ENCODE data around the gene ABHD2.
A peak's percentile ranks its signal among the peaks of the same experiment; 100 is the strongest.

ABHD2 gene

DNA sequence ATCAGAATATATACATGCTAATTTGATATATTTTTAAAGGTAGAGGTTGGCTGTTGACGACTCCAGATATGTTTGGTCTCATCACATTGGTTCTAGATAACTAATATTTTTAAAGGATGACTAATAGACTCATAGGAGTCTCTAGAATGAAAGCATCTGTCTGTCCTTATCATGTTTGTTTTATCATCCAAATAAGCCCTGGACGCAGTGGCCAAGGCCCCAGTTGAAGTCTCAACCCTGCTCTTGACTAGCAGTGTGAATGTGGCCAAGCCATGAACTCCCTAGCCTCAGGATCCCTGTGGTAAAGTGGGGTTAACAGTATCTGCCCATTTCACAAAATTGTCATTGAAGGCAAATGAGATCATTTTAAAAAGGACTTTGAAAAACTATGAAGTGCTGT, 53.6 kb downstream of the ABHD2 start:
- Histone ChIP-seq H3K27me3 (replicated peaks in 2 of 5; ENCODE audit: control insufficient read depth in 4 of 5, insufficient read depth in 5 of 5, low read length in 4 of 5) (no peaks in the 10 kb centered on the region), H3K36me3 (ENCODE audit: control insufficient read depth in 4 of 4, insufficient read depth in 4 of 4, low read length in 3 of 4) (peaks cover 0 to 24% (median 10%) of the 10 kb centered on the region in 4 experiments), H3K4me1 (ENCODE audit: control extremely low read depth in 1 of 4, control insufficient read depth in 4 of 4, insufficient read depth in 4 of 4, low read length in 3 of 4) (peaks cover 14 to 52% (median 41%) of the 10 kb centered on the region in 4 experiments), H3K27ac (ENCODE audit: insufficient read depth in 1 of 2, low read depth in 1 of 2, low read length in 2 of 2, poor library complexity in 1 of 2, severe bottlenecking in 2 of 2) (no peak overlapping the region), H3K4me3 (ENCODE audit: control insufficient read depth in 1 of 7, extremely low read depth in 1 of 7, insufficient read depth in 4 of 7, low read depth in 2 of 7, low read length in 6 of 7) (no peak overlapping the region), H3K9me3 (ENCODE audit: control extremely low read depth in 1 of 5, control insufficient read depth in 4 of 5, insufficient read depth in 2 of 5, low read depth in 1 of 5, low read length in 4 of 5) (no peaks in the 10 kb centered on the region)
- no peak for DNase-seq
- 100% methylated on average over 1 of the region's 2 CpGs for WGBS (ENCODE audit: insufficient coverage)
- ChIA-PET CTCF (interaction anchor here (1.1 to 2.9 kb wide), 5 partner anchors 13 to 84 kb away, joined by 3 to 9 read pairs (median 7); no protein-coding TSS in a partner anchor), POLR2A (no interaction called here)

- Histone ChIP-seq H3K9me3 (ENCODE audit: control extremely low read depth in 1 of 5, control insufficient read depth in 4 of 5, insufficient read depth in 2 of 5, low read depth in 1 of 5, low read length in 4 of 5) (no peaks in the 10 kb centered on the region), H3K4me1 (ENCODE audit: control extremely low read depth in 1 of 4, control insufficient read depth in 4 of 4, insufficient read depth in 4 of 4, low read length in 3 of 4) (peaks cover 9 to 46% (median 35%) of the 10 kb centered on the region in 4 experiments), H3K36me3 (ENCODE audit: control insufficient read depth in 4 of 4, insufficient read depth in 4 of 4, low read length in 3 of 4) (peaks cover 0 to 19% (median 9%) of the 10 kb centered on the region in 4 experiments), H3K27me3 (replicated peaks in 2 of 5; ENCODE audit: control insufficient read depth in 4 of 5, insufficient read depth in 5 of 5, low read length in 4 of 5) (no peaks in the 10 kb centered on the region), H3K27ac (ENCODE audit: insufficient read depth in 1 of 2, low read depth in 1 of 2, low read length in 2 of 2, poor library complexity in 1 of 2, severe bottlenecking in 2 of 2) (no peak overlapping the region), H3K4me3 (ENCODE audit: control insufficient read depth in 1 of 7, extremely low read depth in 1 of 7, insufficient read depth in 4 of 7, low read depth in 2 of 7, low read length in 6 of 7) (no peak overlapping the region)
- DNase-seq, result no peak
- ChIA-PET POLR2A (interaction anchor here (0.6 kb wide), 1 partner anchor 34 kb away, joined by 3 read pairs; no protein-coding TSS in a partner anchor), CTCF (interaction anchor here (1.1 to 2.9 kb wide), 4 partner anchors 12 to 84 kb away, joined by 3 to 7 read pairs (median 4); no protein-coding TSS in a partner anchor)
- 97% methylated on average over 3 of the region's 5 CpGs for WGBS (ENCODE audit: insufficient coverage)
Measured at GRCh38 chr15:89142423-89142822, 54.2 kb downstream of the ABHD2 start.

DNA sequence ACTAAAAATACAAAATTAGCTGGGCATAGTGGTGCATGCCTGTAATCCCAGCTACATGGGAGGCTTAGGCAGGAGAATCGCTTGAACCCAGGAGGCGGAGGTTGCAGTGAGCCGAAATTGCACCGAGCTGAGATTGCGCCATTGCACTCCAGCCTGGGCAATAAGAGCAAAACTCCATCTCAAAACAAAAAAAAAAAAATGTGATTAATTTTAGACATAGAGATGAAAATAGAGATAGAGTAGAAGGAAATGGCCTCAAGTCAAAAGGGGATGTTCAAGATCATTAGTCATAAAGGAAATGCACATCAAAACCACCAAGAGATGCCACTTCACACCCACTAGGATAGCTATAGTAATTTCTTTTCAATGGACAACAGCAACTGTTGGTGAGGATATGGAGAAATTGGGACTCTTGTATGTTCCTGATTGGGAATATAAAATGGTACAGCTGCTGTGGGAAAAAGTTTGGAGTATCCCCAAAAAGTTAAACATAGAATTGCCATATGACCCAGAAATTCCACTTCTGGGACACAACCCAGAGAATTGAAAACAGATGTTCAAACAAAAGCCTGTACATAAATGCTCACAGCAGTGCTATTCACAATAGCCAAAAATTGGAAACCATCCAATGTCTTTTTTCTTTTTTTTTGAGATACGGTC, 55.4 kb downstream of the ABHD2 start:
- no peaks in the 10 kb centered on the region for H3K27me3 ChIP-seq (replicated peaks in 2 of 5; ENCODE audit: control insufficient read depth in 4 of 5, insufficient read depth in 5 of 5, low read length in 4 of 5)
- no peak overlapping the region for H3K27ac ChIP-seq (ENCODE audit: insufficient read depth in 1 of 2, low read depth in 1 of 2, low read length in 2 of 2, poor library complexity in 1 of 2, severe bottlenecking in 2 of 2)
- peaks cover 6 to 39% (median 28%) of the 10 kb centered on the region in 4 experiments for H3K4me1 ChIP-seq (ENCODE audit: control extremely low read depth in 1 of 4, control insufficient read depth in 4 of 4, insufficient read depth in 4 of 4, low read length in 3 of 4)
- DNase-seq, result peak; percentile 58 to 90 (median 82)
- ChIA-PET POLR2A (no interaction called here), CTCF (interaction anchor here (0.8 to 1.1 kb wide), 7 partner anchors 11 to 88 kb away, joined by 3 to 5 read pairs (median 3); no protein-coding TSS in a partner anchor)
- peaks cover 0 to 15% (median 8%) of the 10 kb centered on the region in 4 experiments for H3K36me3 ChIP-seq (ENCODE audit: control insufficient read depth in 4 of 4, insufficient read depth in 4 of 4, low read length in 3 of 4)
- H3K9me3 ChIP-seq (ENCODE audit: control extremely low read depth in 1 of 5, control insufficient read depth in 4 of 5, insufficient read depth in 2 of 5, low read depth in 1 of 5, low read length in 4 of 5), result no peaks in the 10 kb centered on the region
- WGBS (ENCODE audit: insufficient coverage), result 78% methylated on average over 2 of the region's 6 CpGs
- H3K4me3 ChIP-seq (ENCODE audit: control insufficient read depth in 1 of 7, extremely low read depth in 1 of 7, insufficient read depth in 4 of 7, low read depth in 2 of 7, low read length in 6 of 7), result no peak overlapping the region

DNA sequence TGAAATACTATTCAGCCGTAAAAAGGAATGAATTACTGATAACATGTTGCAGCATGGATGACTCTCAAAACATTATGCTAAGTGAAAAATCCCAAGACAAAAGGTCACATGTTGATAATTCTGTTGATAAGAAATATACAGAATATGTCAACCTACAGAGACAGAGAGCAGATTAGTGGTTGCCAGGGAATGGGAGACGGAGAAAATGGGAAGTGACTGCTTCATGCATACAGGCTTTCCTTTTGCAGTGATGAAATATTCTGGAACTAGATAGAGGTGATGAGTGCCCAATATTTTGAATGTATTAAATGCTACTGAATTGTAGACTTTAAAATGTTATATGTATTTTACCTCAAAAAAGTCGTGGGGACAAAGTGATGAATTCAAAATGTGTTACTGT, 56.2 kb downstream of the ABHD2 start:
- H3K27me3 ChIP-seq (replicated peaks in 2 of 5; ENCODE audit: control insufficient read depth in 4 of 5, insufficient read depth in 5 of 5, low read length in 4 of 5), result no peaks in the 10 kb centered on the region
- CTCF ChIA-PET, result no interaction called here
- H3K9me3 ChIP-seq (ENCODE audit: control extremely low read depth in 1 of 5, control insufficient read depth in 4 of 5, insufficient read depth in 2 of 5, low read depth in 1 of 5, low read length in 4 of 5), result no peaks in the 10 kb centered on the region
- DNase-seq, result no peak
- H3K27ac ChIP-seq (ENCODE audit: insufficient read depth in 1 of 2, low read depth in 1 of 2, low read length in 2 of 2, poor library complexity in 1 of 2, severe bottlenecking in 2 of 2), result no peak overlapping the region
- 93% methylated on average over 2 of the region's 3 CpGs for WGBS (ENCODE audit: insufficient coverage)
- POLR2A ChIA-PET, result no interaction called here
- peaks cover 6 to 41% (median 28%) of the 10 kb centered on the region in 4 experiments for H3K4me1 ChIP-seq (ENCODE audit: control extremely low read depth in 1 of 4, control insufficient read depth in 4 of 4, insufficient read depth in 4 of 4, low read length in 3 of 4)
- H3K36me3 ChIP-seq (ENCODE audit: control insufficient read depth in 4 of 4, insufficient read depth in 4 of 4, low read length in 3 of 4), result peaks cover under 1 to 18% (median 5%) of the 10 kb centered on the region in 4 experiments
- no peak overlapping the region for H3K4me3 ChIP-seq (ENCODE audit: control insufficient read depth in 1 of 7, extremely low read depth in 1 of 7, insufficient read depth in 4 of 7, low read depth in 2 of 7, low read length in 6 of 7)

DNA sequence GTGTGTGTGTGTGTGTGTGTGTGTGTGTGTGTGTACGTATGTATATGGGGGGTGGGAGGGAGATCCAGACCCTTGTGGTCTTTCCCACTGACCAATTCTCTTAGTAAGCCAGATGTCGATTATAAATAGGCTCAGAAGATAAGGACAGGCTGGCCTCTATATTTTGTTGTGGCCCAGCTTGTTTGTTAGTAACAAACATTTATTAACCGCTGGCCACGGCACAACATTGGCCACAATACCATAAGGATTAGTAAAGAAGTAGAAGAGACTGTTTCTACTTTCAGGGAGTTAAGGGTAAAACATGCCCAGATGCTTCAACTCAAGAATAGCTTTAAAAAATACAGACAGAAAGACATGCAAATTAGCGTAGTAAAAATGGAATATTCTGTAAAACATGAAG, 58.1 kb downstream of the ABHD2 start:
- Histone ChIP-seq H3K27ac (ENCODE audit: insufficient read depth in 1 of 2, low read depth in 1 of 2, low read length in 2 of 2, poor library complexity in 1 of 2, severe bottlenecking in 2 of 2) (no peak overlapping the region), H3K4me1 (ENCODE audit: control extremely low read depth in 1 of 4, control insufficient read depth in 4 of 4, insufficient read depth in 4 of 4, low read length in 3 of 4) (peaks cover 7 to 45% (median 16%) of the 10 kb centered on the region in 4 experiments), H3K36me3 (ENCODE audit: control insufficient read depth in 4 of 4, insufficient read depth in 4 of 4, low read length in 3 of 4) (peaks cover 0 to 15% (median 3%) of the 10 kb centered on the region in 4 experiments), H3K9me3 (ENCODE audit: control extremely low read depth in 1 of 5, control insufficient read depth in 4 of 5, insufficient read depth in 2 of 5, low read depth in 1 of 5, low read length in 4 of 5) (no peaks in the 10 kb centered on the region), H3K27me3 (replicated peaks in 2 of 5; ENCODE audit: control insufficient read depth in 4 of 5, insufficient read depth in 5 of 5, low read length in 4 of 5) (no peaks in the 10 kb centered on the region), H3K4me3 (ENCODE audit: control insufficient read depth in 1 of 7, extremely low read depth in 1 of 7, insufficient read depth in 4 of 7, low read depth in 2 of 7, low read length in 6 of 7) (no peak overlapping the region)
- ChIA-PET CTCF (interaction anchor here (0.8 to 2.0 kb wide), 5 partner anchors 12 to 87 kb away, joined by 4 to 10 read pairs (median 6); no protein-coding TSS in a partner anchor), POLR2A (interaction anchor here (1.6 kb wide), 1 partner anchor 18 kb away, joined by 3 read pairs; no protein-coding TSS in a partner anchor)
- 100% methylated on average over 3 of the region's 5 CpGs for WGBS (ENCODE audit: insufficient coverage)
- no peak for DNase-seq

GRCh38 chr15:89148126-89148525, 59.9 kb downstream of the ABHD2 start:
- no peak for DNase-seq
- POLR2A ChIA-PET, result no interaction called here
- H3K36me3 ChIP-seq (ENCODE audit: control insufficient read depth in 4 of 4, insufficient read depth in 4 of 4, low read length in 3 of 4), result peaks cover 10 to 22% (median 13%) of the 10 kb centered on the region in 4 experiments
- no peaks in the 10 kb centered on the region for H3K27me3 ChIP-seq (replicated peaks in 2 of 5; ENCODE audit: control insufficient read depth in 4 of 5, insufficient read depth in 5 of 5, low read length in 4 of 5)
- no CpG with 5 or more reads among the region's 2 CpGs for whole genome bisulfite sequencing (ENCODE audit: insufficient coverage)
- H3K4me3 ChIP-seq (ENCODE audit: control insufficient read depth in 1 of 7, extremely low read depth in 1 of 7, insufficient read depth in 4 of 7, low read depth in 2 of 7, low read length in 6 of 7), result no peak overlapping the region
- H3K27ac ChIP-seq (ENCODE audit: insufficient read depth in 1 of 2, low read depth in 1 of 2, low read length in 2 of 2, poor library complexity in 1 of 2, severe bottlenecking in 2 of 2), result no peak overlapping the region
- no peaks in the 10 kb centered on the region for H3K9me3 ChIP-seq (ENCODE audit: control extremely low read depth in 1 of 5, control insufficient read depth in 4 of 5, insufficient read depth in 2 of 5, low read depth in 1 of 5, low read length in 4 of 5)
- CTCF ChIA-PET, result no interaction called here
- H3K4me1 ChIP-seq (ENCODE audit: control extremely low read depth in 1 of 4, control insufficient read depth in 4 of 4, insufficient read depth in 4 of 4, low read length in 3 of 4), result peaks cover 6 to 35% (median 15%) of the 10 kb centered on the region in 4 experiments

GRCh38 chr15:89149501-89150101, 61.3 kb downstream of the ABHD2 start:
- WGBS (ENCODE audit: insufficient coverage), result 98% methylated on average over 4 of the region's 7 CpGs
- Histone ChIP-seq H3K27me3 (replicated peaks in 2 of 5; ENCODE audit: control insufficient read depth in 4 of 5, insufficient read depth in 5 of 5, low read length in 4 of 5) (no peaks in the 10 kb centered on the region), H3K4me3 (ENCODE audit: control insufficient read depth in 1 of 7, extremely low read depth in 1 of 7, insufficient read depth in 4 of 7, low read depth in 2 of 7, low read length in 6 of 7) (no peak overlapping the region), H3K9me3 (ENCODE audit: control extremely low read depth in 1 of 5, control insufficient read depth in 4 of 5, insufficient read depth in 2 of 5, low read depth in 1 of 5, low read length in 4 of 5) (no peaks in the 10 kb centered on the region), H3K27ac (ENCODE audit: insufficient read depth in 1 of 2, low read depth in 1 of 2, low read length in 2 of 2, poor library complexity in 1 of 2, severe bottlenecking in 2 of 2) (no peak overlapping the region), H3K4me1 (ENCODE audit: control extremely low read depth in 1 of 4, control insufficient read depth in 4 of 4, insufficient read depth in 4 of 4, low read length in 3 of 4) (peaks cover 0 to 22% (median 8%) of the 10 kb centered on the region in 4 experiments), H3K36me3 (ENCODE audit: control insufficient read depth in 4 of 4, insufficient read depth in 4 of 4, low read length in 3 of 4) (peaks cover 10 to 35% (median 22%) of the 10 kb centered on the region in 4 experiments)
- POLR2A ChIA-PET, result no interaction called here
- CTCF ChIA-PET, result interaction anchor here (1.0 to 3.1 kb wide), 12 partner anchors 8 to 91 kb away, joined by 4 to 17 read pairs (median 4); no protein-coding TSS in a partner anchor
- no peak for DNase-seq

All from common myeloid progenitor, CD34-positive (primary cell).